Embryonic facial prominence (tissue), 1 donor: ENCODE measurements around the gene PERCC1.

Experiments
- DNase-seq: peaks from one replicate; pipeline ENCODE4 v3.0.0-alpha.2; 2016; ENCODE audit errors: extremely low spot score

Gene PERCC1

DNA sequence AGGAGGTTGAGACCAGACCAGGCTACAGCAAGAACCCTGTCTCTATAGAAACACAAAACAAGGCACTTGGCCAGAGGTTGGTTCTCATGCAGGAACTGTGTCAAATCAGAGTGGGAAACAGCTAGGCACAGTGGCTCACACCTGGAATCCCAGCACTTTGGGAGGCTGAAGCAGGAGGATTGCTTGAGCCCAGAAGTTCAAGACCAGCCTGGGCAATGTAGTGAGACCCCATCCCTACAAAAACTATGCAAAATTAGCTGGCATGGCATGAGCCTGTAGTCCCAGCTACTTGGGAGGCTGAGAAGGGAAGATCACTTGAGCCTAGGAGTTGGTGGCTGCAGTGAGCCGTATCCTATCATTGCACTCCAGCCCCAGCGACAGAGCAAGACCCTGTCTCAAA is 18.0 kb upstream of the PERCC1 start:
- DNase-seq = no peak

DNA sequence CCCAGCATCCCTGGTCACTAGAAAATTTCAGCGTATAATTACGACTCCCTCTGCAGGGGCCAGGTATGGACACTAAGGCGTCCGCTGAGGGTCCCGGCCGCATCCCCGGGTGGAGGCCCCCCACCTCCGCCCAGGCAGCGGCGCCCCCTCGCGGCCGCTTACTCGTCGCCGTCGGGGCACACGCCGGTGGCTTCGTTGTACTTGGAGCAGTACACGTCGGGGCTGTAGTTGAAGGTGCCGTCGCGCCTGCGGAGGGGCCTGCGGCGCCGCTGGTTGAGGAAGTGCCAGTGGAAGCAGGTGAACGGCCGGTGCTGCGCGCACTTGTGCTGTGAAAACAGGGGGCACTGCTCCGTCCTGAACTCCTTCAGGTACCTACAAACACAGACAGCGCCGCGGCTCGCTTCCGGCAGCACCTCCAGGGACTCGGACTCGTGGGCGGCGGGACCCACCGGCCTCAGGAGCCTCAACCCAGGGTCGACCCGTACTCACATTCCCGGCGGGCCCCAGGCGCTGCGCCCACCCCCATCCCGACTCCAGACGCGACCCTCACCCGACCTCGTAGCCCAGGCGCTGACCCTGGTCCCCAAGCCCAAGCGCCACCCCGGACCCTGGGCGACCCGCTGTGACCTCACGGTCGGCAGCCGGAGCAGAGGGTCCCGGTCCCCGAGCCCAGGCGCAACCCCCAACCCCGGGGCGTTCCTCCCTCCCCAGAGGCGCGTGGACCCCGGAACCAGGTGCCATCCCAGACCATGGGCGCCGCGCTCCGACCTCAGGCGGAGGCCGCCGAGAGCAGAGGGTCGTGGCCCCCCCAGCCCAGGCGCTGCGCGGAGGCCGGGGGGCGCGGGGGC is 17.0 kb upstream of the PERCC1 start:
- DNase-seq = no peak

DNA sequence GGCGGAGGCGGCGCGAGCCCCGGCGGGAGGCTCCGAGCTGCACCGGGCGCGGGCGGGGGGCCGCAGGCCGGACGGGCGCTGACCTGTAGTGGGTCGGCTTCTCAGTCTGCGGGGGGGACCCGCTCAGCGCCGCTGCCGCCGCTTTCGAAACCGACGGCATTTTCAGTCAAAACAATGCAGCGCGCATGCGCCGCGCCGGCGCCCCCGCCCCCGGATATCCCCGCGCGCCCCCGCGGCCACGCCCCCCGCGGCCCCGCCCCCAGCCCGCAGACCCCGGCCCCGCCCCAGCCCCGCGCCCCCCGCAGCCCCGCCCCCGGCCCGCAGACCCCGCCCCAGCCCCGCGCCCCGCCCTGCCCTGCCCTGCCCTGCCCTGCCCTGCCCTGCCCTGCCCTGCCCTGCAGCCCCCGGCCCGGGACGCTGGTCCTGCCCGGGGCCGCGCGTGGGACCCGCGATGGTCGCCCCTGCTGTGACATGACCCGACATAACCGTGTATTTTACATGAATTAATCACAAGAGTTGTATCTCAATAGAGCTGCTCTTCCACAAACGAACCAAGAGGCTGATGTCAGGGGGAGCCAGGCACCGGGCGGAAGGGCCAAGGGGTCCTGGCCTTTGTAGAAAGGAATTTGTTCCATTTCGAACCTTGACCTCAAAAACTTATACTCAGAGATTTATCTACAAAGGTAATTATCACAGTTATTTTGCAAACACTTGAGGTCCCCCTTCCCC is 16.2 kb upstream of the PERCC1 start, which contains the start of gene UNKL:
UNKL (minus strand) TSS at position 173 of the 729 bp plus-strand sequence; CDS start at position 160, 13 bp downstream.
- DNase-seq = no peak

- no peak for DNase-seq
These were observed 14.3 kb upstream of the PERCC1 start for GRCh38 chr16:1416521-1416941.

GRCh38 chr16:1420111-1420539 is 10.8 kb upstream of the PERCC1 start:
- no peak for DNase-seq

- no peak for DNase-seq
These were observed 8.8 kb upstream of the PERCC1 start for GRCh38 chr16:1422076-1422475.

DNA sequence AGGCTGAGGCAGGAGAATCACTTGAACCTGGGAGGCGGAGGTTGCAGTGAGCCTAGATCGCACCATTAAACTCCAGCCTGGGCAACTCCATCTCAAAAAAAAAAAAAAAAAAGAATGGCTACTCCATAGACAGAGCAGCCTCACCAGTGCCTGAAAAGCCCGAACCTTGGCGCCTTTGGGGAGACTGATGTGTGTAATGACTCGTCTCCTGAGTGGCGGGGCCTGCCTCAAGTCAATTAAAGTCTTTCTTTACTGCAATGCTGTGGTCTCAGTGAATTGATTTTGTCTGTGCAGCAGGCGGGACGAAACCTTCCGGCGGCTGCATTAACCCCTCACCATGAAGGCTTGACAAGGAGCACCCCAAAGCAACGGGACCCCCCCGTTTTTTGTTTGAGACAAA is 6.8 kb upstream of the PERCC1 start:
- no peak for DNase-seq

DNA sequence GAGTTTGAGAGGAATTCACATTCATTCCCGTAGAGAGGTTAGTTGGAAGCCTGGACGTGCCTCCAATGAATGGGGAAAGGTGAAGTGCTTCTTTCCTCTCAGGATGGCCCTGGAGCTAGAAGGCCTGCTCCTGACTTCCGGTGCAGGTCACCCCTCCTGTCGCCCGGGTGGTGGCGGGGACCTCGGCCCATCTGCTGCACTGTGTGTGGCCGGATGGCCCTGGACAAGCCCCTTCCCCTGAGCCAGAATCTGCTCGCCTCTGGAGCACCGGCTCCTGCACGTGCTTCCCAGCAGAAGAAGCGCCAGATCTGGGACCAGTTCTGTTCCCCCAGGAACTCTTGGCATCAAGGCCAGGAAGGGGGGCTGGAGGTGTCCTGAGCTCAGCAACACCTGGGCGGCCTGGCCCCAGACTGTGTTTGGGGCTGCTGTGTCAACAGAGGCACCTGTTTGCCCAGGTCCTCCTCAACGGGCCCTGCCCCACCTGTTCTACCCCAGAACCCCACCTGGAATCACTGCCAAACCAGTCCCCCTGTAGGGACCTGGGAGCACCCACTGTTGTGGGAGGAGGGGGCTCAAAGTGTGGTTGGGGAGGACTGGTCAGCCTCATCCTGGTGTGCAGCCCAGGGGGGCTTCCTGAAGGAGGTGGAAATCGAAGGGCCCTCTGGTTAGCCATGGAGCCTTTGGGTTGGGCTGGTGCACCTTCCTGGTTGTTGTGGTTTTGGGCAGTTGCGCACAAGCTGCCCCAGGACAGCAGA is 5.1 kb upstream of the PERCC1 start:
- DNase-seq = no peak

- no peak for DNase-seq
These were observed 4.0 kb upstream of the PERCC1 start for GRCh38 chr16:1426734-1427471.

DNA sequence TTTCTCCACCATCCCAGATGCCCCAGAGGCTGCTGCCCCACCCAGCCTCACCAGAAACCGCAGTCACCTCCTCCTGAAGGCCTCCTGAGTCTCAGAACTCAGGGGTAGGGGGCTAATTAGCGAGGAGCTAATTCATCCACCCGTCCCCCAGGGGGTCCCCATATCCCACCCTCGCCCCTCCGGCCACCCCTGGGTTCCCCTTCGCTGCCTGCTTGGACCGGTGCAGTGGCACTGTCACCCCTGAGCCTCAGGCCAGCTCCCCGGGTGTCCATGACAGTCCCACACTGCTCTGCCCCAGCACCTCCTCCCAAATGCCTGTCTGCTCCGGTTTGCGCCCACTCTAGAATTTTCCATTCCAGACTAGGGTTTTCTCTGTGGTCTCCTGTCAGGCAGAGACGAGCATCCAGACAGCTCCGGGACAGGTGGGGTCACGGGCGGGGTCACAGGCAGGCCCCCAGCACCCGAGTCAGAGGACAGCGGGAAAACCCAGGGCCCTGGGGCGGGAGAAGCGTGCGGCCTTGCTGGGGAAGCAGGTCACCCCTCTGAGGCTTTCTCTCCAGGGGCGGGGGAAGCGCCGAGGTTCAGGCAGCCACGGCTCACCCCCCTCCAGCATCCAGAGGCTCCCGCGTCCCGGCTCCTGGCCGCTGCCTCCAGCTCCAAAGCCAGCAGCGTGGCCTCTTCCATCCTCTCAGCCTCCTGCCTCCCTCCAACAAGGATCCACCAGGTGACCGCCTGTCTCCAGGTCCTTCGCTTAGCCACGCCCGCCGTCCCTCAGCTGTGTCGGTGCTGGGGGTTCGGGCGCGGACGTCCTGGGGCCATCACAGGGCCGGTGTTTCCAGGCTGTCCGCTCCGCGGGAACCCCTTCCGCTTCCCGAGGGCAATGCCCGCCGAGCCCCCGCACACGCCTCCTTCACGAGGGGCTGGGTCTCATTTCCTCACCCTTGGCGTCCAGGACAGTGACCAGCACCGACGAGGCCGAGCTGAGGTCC is 3.1 kb upstream of the PERCC1 start:
- no peak for DNase-seq

DNA sequence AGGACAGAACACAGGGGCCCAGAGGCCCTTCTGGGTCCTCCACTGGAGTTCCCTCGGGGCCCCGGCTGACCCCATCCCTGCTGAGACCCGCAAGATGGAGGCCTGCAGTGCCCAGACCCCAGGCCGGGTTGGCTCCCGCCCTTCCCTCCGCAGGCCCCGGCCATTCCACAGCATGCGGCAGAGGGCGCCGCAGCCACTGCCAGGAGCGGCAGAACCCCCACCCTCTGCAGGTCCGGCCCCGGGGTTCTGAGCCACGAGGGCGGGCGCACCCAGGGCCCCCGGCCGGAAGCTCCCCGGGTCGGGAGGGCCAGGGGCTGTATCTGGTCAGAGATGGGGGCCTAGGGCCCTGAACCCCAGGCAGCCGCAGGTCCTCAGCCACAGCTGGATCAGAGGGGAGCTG is 2.4 kb upstream of the PERCC1 start:
- DNase-seq = no peak

DNA sequence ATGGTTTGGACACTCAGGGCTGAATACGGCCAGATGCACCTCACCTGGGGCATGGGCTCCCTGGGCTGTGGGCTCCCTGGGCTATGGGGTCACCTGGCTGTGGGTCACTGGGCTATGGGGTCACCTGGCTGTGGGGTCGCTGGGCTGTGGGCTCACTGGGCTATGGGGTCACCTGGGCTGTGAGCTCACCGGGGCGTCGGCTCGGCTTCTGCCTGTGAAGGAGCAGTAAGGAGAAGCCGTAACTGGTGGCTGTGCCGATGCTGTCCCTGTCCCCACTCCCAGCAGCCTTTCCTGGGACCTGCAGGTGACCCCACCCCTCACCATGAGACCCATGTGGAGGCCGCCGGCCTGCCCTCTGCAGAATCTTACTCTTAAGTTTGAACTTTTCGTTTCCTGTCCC is 1.9 kb upstream of the PERCC1 start:
- no peak for DNase-seq

GRCh38 chr16:1429631-1430030 is 1.2 kb upstream of the PERCC1 start:
- no peak for DNase-seq

- no peak for DNase-seq
These were observed 592 bp upstream of the PERCC1 start for GRCh38 chr16:1430214-1430758.

- DNase-seq = no peak
These were observed 806 bp downstream of the PERCC1 start for GRCh38 chr16:1431497-1432270.

DNA sequence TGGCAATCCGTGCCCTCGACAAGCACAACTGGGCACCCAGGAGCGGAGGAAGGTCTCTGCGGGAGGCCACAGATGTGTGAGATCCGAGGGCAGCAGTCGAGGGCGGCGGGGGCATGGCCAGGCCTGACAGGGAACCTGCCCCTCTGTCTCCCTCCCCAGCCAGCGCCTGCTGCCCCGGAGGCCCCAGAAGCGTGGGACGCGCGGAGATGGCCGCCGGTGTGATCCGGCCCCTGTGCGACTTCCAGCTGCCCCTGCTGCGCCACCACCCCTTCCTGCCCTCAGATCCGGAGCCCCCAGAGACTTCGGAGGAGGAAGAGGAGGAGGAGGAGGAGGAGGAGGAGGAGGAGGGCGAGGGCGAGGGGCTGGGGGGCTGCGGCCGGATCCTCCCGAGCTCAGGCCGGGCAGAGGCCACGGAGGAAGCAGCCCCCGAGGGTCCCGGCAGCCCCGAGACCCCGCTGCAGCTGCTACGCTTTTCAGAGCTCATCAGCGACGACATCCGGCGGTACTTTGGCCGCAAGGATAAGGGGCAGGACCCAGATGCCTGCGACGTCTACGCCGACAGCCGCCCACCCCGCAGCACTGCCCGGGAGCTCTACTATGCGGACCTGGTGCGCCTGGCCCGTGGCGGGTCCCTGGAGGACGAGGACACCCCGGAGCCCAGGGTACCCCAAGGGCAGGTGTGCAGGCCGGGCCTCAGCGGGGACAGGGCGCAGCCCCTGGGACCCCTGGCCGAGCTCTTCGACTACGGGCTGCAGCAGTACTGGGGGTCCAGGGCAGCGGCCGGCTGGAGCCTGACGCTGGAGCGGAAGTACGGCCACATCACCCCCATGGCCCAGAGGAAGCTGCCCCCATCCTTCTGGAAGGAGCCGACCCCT is 1.7 kb downstream of the PERCC1 start:
- no peak for DNase-seq

DNA sequence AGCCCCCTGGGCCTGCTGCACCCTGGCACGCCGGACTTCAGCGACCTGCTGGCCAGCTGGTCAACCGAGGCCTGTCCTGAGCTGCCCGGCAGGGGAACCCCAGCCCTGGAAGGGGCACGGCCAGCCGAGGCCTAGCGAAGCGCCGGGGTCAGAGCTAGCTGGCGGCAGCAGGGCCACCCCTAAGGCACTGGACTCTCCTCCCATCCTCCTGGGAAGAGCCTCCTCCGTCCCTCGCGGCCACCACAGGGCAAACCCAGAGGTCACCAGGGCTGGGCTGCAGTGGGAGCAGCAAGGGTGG is 2.3 kb downstream of the PERCC1 start:
- no peak for DNase-seq

DNA sequence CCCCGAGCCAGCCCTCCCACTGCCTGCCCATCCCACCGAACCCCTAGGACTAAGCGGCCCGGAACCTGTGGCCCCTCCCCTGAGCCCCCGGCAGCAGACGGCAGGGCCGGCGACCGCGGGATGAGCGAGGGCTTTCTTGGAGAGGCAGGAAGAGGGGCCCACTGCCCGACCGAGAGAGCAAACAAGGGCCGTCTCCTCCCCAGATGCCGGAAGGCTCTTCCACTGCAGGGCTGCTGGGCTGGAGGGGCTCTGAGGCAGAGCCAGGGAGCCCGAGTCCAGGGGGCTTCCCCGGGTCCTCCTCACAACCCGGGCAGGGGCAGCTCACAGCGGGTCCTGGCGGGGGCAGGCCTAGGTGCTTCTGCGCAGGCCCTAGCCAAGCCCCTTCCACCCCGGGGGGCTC is 2.9 kb downstream of the PERCC1 start:
- no peak for DNase-seq
